GM19372 (cell line): ENCODE results near the gene NUTM2G.
"Not testable (repeated sequence)": the region's sequence is repeated elsewhere in the genome, so short reads cannot be mapped to it uniquely, and the experiment has no call there.

Experiments
- ATAC-seq: cut with Tn5 transposase; IDR thresholded peaks from one replicate; pipeline ENCODE4 v1.9.1; 2021; ENCODE audit warnings: mild to moderate bottlenecking, low read depth, moderate library complexity; ENCODE audit not compliant: unreplicated experiment

NUTM2G gene, protein sequence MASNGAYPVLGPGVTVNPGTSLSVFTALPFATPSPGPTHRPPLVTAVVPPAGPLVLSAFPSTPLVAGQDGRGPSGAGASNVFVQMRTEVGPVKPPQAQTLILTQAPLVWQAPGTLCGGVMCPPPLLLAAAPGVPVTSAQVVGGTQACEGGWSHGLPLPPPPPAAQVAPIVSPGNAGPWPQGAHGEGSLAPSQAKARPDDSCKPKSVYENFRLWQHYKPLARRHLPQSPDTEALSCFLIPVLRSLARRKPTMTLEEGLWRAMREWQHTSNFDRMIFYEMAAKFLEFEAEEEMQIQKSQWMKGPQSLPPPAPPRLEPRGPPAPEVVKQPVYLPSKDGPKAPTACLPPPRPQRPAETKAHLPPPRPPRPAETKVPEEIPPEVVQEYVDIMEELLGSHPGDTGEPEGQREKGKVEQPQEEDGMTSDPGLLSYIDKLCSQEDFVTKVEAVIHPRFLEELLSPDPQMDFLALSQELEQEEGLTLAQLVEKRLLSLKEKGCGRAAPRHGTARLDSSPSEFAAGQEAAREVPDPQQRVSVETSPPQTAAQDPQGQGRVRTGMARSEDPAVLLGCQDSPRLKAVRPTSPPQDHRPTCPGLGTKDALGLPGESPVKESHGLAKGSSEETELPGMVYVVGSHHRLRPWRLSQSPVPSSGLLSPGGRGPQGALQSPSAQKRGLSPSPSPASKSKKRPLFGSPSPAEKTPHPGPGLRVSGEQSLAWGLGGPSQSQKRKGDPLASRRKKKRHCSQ

DNA sequence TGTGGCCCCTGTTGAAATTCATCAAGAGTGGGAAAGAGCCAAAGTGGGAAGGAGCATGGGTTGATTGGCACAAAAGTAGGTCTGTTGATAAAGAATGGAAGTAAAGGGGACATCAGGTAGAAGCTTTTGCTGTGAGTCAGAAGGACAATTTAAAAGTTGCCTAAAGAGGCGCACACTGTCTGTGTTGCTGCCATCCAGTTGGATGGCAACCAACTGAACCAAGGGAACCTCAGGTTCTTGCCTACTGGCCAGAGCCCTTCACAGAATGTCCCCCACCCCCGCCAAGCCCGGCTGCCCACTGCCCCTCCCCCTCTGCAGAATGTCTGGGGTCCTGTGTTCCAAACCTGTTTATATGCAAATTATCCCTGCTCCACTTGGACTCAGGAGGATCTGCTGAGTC, at the start of gene NUTM2G:
Gene NUTM2G, plus strand, starts transcription at position 301 of the 400 bp plus-strand sequence. CDS start 182 bp downstream, outside the sequence.
- ATAC-seq, result not testable (repeated sequence)

DNA sequence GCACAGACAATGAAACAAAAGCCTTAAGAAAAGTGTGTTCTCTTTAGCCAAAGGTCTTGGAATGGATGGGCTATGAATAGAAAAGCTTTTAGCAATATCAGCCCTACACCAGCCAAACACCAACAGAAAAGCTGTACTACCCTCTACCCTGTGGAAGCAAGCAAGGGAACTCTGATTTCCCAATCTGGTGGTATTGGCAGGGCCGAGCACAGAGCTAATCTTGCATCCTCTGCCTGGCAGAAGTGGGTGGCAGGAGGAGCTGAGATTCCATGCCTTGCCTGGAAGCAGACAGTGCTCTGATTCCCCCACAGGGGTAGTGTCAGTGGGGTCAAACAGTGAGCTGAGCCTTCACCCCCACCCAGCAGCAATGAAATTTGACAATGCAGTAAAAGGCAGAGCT, 44.7 kb upstream of the NUTM2G start:
- ATAC-seq, result no peak

DNA sequence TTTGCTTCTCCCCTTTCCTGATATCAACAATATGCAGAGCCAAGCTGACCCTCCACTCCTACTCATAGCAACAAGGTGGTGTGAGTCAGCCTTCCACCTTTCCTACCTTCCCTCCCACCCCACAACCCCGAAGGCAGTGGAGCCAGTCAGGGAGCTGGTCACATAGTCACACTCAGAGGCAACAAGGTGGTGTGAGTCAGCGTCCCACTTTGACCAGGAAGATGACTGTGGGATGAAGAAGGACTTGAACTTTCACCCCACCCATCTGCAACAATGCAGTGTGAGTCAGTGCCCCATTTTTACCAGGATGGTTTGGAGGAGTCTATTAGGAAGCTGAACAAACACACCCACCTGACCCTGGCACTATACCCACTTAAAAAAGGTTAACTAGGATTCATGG, 44.2 kb upstream of the NUTM2G start:
- ATAC-seq, result no peak

DNA sequence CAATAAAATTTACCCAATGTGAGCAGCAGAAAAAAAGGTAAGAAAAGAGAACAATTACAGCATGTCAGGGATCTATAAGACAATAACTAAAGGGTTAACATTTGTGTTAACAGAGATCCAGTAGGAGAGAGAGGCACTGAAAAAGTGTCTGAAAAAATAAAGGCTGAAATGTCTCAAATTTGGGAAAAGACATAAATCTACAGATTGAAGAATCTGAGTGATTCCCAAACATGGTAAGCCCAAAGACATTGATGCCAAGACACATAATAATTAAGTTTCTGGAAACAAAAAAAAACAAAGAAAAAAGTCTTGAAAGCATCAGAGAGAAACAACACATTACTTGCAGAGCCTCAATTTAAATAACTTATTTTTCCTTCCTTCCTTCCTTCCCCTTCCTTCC, 43.2 kb upstream of the NUTM2G start:
- ATAC-seq, result no peak

DNA sequence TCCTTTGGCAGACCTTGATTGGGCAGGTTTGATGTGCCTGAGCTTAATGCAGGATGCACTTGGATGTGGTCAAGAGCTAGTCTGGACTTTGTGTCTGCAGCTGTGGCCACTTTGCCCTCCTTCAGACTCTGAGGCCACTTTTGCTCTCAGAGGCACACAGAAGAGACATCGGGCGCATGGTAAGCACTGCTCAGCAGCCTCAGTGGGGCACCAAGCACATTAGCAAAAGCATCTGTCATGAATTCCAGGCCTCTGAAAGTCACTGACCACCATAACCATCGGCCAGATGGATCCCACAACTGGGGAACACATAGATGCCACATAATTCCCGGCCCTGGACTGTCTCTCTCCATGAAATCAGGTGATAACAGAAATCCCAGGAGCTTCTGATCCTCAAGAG, 40.1 kb upstream of the NUTM2G start:
- ATAC-seq, result no peak

DNA sequence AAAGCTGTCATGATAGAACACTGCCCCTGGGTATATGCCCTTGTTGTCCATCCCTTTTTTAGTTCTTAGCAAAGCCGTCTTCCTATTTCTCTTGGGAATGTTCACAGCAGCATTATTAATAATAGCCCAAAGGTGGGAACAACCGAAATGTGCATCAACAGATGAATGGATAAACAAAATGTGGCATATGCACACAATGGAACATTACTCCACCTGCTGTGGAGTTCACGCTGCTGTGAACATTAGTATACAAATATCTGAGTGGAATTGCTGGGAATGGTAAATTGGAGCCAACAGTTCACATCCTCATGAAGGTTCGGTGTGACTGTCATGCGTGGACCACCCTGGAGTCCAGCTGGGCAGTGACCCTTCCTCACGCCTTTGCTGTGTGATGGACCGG, 36.5 kb upstream of the NUTM2G start:
- ATAC-seq, result no peak

DNA sequence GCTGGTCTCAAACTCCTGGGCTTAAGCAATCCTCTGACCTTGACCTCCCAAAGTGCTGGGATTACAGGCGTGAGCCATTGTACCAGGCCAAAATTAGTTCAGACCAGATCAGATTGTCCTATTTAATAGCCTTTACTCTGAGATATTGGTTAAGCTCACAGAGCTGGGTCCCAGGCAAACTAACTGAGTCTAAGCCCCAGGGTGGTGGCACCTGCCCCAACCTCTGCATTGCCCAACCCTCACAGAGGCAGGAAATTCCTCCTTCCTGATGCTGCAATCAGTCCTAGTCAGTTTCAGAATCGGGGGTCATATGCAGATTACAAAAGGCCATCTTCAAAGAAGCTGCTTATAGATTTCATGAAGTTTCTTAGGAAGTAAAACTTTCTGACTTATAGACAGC, 28.6 kb upstream of the NUTM2G start:
- ATAC-seq, result not testable (repeated sequence)

DNA sequence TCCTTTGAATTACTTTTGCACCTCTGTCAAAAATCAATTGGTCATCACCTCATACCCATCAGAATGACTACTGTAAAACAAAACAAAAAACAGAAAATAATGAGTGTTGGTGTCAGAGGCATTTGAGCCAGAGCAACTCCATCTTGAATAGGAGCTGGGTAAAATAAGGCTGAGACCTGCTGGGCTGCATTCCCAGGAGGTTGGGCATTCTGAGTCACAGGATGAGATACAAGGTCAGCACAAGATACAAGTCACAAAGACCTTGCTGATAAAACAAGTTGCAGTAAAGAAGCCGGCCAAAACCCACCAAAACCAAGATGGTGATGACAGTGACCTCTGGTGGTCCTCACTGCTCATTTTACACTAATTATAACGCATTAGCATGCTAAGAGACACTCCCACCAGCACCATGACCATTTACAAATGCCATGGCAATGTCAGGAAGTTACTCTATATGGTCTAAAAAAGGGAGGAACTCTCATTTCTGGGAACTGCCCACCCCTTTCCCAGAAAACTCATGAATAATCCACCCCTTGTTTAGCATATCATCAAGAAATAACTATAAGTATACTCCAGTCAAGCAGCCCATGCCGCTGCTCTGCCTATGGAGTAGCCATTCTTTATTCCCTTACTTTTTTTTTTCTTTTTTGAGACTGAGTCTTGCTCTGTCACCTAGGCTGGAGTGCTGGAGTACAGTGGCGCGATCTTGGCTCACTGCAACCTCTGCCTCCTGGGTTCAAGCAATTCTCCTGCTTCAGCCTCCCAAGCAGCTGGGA, 23.5 kb upstream of the NUTM2G start:
- ATAC-seq, result not testable (repeated sequence)

DNA sequence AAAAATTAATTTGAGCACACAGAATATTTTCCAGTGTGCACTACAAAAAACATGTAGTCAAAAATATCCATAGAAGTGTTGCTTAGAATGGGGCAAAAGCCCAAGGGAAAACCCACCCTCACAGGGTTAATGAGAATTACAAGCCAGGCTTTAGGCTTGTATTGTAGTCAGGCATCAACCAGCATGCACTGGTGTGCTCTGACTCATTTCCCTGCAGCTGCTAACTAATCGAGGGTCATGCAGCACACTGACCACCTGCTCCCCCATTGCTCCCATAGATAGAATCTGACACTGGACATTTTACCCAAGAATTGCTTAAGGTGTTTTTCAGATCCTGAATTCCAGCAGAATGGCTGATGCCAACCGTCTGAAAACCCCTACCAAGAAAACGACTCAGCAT, 20.2 kb upstream of the NUTM2G start:
- not testable (repeated sequence) for ATAC-seq

DNA sequence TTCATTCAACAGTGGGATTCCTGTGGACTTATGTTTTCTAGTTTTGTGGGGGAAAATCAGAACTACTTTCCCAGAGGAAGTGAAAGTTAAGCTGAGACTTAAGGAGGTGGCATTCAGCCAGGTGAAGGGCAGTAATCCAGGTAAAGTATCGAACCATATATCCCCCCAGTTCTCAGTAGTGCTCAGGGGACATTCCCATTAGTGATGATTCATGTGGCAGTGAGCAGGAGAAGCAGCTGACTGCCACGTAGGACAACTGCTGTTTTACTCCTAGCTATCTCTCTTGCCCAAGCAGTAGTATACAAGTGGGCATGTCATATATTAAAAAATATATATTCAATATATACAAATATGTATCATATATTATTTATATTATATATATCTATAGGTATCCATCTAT, 13.1 kb upstream of the NUTM2G start:
- not testable (repeated sequence) for ATAC-seq

DNA sequence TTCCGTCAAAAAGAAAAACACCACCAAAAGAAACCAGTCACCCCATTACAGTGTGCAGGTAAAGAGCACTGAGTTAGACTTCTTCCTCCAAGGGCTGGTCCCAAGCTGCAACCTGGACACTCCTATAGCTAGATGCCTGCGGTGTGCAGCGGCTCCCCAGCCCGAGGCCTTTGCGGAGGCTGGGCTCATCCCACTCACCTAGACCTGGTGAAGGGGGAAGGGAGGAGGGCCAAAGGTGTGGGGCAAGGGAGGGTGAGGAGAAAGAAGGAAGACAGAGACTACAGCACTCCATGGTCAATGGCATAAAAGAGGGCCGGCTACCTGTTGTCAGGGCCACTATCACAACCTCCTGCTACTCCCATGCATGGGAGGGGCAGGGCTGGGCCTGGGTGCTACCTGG, 12.1 kb upstream of the NUTM2G start:
- not testable (repeated sequence) for ATAC-seq

DNA sequence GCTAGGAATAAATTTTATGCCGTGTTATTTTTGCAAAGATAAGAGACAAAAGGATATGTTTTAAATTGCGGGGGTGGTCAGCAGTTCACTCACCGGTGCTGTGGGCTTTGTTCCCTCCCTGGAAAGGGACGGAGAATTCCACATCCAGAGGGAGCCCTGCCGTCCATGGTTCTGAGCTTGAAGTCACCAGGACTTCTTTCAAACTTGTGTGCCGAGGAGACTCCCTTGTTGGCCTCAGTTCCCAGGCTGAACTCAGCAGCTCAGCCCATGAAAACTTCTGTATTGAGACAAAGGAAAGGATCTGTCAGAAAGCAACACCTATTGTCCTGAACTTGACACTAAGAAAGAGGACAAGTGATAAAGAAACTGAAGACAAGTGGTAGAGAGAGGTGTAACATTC, 10.1 kb upstream of the NUTM2G start:
- not testable (repeated sequence) for ATAC-seq

DNA sequence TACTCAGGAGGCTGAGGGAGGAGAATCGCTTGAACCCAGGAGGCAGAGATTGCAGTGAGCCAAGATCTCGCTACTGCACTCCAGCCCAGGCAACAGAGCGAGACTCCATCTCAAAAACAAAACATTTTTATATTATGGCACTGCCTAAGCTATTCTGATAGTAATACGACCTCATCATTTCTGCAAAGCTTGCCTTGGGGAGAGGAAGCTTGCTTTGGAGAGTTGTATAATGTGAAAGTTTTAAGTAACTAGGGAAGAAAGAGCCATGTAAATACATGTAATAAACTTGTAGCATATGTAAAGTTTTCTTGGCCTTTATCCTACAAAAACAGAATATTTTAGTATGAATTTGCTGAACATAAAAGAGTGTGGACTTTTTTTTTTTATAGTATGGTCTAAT, 7.8 kb upstream of the NUTM2G start:
- not testable (repeated sequence) for ATAC-seq

DNA sequence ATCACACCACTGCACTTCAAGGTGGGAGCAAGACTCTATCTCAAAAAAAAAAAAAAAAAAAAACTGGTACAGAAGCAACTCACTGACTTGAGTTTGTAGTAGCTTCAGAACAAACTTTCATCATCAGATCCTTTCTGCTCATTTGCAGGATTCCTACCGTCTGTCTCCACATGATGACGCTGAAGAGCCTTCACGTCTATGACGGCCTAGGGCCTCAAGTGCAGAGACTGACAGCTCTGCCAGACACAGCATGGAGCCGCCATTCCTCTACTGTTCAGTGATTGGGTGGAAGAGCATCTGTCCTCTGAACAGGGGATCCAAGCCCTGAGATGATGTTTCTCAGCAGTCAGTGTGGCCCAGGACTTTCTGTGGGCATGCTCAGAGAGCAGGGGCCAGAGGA, 3.1 kb upstream of the NUTM2G start:
- not testable (repeated sequence) for ATAC-seq

DNA sequence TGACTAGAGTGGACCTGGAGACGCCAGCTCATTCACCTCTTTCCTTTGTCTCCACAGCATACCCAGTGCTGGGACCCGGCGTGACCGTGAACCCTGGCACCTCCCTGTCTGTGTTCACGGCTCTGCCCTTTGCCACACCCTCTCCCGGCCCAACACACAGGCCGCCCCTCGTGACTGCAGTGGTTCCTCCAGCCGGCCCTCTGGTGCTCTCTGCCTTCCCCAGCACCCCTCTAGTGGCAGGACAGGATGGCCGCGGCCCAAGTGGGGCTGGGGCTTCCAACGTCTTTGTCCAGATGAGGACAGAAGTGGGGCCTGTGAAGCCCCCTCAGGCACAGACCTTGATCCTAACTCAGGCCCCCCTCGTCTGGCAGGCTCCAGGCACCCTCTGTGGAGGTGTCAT, 3.0 kb downstream of the NUTM2G start:
- ATAC-seq, result not testable (repeated sequence)

DNA sequence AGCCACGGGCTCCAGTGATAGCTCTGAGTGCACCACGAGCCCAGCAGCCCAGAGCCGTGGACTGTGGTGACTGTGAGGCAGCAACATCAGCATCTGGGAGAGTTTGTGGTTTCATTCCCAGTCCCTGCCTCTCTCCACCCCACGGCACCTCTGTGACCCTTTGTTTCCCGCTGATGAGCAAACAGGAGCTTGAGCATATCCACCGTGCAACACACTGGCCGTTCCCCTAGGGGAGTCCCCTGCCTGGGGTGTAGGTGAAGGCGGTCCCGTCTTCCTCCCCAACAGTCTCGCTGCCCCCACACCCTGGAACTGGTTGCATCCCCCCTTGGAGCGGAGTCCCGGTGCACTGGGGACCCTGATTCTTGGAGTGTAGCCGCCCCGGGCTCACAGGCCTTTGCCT, 5.5 kb downstream of the NUTM2G start:
- not testable (repeated sequence) for ATAC-seq

DNA sequence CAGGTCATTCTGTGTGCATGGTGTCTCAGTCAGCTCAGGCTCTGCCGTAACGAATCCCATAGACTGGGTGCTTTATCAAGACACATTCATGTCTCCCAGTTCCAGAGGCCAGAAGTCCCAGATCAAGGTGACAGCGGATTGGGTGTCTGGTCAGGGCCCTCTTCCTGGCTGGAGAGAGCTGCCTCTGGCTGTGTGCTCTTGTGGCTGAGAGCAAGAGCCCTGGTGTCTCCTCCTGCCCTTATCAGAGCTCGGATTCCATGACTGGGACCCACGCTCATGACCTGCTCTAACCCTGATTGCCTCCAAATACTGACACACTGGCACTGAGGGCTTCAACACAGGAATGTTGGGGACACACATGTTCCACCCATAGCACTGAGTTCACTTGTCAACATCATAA, 6.1 kb downstream of the NUTM2G start:
- ATAC-seq, result not testable (repeated sequence)

DNA sequence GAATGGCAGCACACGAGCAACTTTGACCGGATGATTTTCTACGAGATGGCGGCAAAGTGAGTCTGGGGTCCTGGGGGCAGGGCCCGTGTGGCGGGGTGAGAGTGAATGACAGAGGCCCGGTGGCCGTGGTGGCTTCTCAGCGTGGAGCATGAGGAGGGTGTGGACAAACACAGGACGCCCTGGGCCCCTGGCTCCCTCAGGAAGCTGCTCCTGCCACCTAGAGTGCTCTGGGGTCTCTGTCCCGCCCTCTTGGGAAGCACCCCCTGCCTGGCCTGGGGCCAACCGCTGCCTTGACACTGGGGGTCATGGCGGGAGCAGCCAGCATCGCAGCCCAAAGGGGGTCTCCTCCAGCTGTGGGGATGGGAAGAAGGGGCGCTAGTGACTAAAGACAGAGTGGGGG, 6.8 kb downstream of the NUTM2G start:
- ATAC-seq, result not testable (repeated sequence)

DNA sequence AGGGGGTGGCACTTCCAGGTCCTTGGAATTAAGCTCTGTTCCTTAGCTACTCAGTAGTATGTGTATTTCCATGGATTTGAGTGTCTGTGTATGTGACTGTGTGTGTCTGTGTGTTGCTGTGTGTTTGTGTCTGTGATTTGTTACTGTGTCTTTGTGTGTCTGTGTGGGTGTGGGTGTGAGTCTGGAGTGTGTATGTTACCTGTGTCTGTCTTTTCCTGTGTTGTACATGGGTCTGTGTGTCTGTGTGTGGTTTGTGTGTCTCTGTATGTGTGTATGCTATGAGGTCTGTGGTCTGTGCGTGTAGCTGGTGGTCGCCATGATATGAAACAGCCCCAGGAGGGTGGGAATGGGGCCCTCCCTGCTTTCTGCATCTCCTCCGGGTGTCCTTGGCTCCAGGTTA, 8.8 kb downstream of the NUTM2G start:
- not testable (repeated sequence) for ATAC-seq

DNA sequence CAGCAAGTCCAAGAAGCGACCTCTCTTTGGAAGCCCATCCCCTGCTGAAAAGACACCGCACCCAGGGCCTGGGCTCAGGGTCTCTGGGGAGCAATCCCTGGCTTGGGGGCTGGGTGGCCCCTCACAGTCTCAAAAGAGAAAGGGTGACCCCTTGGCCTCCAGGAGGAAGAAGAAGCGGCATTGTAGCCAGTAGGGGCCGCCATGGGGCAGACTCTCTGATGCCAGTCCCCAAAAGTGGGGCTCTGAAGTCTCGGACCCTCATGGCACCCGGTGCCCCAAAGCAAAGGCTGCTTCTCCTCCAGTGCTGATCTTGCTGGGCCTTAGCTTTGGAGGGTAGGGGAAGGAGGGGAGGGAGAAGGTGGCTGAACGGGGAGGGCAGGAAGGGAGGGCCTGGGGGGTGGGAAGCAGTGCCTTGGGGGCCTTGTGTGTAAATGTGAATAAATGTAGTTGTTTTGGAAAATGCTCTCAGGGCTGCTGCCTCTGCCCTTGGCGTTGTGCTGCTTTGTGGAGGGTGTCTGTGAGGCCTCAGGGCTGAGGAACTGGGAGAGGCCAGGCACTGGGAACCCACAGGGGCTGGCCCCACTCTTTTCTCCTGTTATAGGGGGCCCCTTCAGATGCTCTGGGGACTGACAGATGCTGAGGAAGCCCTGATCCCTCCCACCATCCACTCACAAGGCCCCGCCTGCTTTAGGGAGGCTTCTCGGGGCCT, 10.5 kb downstream of the NUTM2G start:
- ATAC-seq, result not testable (repeated sequence)
